Suprapubic skin (tissue), 3 donors: ENCODE measurements around the gene PCDHB2.

Source experiments
- EP300 ChIP-seq: sonication (generic); formaldehyde crosslinking; IDR thresholded peaks from one replicate; pipeline ENCODE4 v1.6.1; 2017; ENCODE audit warnings: antibody characterized with exemption
- TF ChIP-seq, protein P1 (sequence below), 2 donors: fragments of 200-600 bp in 1 of 2; fragments of 450-650 bp in 1 of 2; sonication (generic) in 1 of 2; IDR thresholded peaks; one replicate each; pipeline ENCODE4 v1.5.1; 2016 to 2019; ENCODE audit warnings: antibody characterized with exemption in 2 of 2, mild to moderate bottlenecking in 1 of 2, moderate library complexity in 1 of 2

DNA sequence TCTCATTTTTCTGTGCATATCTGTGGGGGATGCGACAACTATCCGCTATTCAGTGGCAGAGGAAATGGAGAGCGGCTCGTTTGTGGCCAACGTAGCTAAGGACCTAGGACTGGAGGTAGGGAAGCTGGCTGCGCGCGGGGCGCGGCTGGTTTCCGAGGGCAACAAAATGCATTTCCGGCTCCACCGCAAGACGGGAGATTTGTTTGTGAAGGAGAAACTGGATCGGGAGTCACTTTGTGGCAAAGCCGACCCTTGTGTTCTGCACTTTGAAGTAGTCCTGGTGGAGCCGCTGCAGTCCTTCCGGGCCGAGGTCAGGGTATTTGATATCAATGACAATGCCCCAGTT, 42.9 kb upstream of the PCDHB2 start:
- TF ChIP-seq, protein P1, sequence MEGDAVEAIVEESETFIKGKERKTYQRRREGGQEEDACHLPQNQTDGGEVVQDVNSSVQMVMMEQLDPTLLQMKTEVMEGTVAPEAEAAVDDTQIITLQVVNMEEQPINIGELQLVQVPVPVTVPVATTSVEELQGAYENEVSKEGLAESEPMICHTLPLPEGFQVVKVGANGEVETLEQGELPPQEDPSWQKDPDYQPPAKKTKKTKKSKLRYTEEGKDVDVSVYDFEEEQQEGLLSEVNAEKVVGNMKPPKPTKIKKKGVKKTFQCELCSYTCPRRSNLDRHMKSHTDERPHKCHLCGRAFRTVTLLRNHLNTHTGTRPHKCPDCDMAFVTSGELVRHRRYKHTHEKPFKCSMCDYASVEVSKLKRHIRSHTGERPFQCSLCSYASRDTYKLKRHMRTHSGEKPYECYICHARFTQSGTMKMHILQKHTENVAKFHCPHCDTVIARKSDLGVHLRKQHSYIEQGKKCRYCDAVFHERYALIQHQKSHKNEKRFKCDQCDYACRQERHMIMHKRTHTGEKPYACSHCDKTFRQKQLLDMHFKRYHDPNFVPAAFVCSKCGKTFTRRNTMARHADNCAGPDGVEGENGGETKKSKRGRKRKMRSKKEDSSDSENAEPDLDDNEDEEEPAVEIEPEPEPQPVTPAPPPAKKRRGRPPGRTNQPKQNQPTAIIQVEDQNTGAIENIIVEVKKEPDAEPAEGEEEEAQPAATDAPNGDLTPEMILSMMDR (IDR thresholded peaks at IDR 0.05), result no peak
- TF ChIP-seq EP300, result no peak
